ENCODE results near the gene CDC37L1.

The CDC37L1 gene

GRCh38 chr9:4691795-4692194 is 12.4 kb downstream of the CDC37L1 start:
- no peaks in the 10 kb centered on the region for H3K9me3 ChIP-seq (ENCODE audit: severe bottlenecking)
- peaks cover 24% of the 10 kb centered on the region for H3K36me3 ChIP-seq
- no peak for TF ChIP-seq CTCF (IDR thresholded peaks at IDR 0.05; ENCODE audit: low read depth, low read length)
- H3K27me3 ChIP-seq (ENCODE audit: insufficient read depth, low read depth, severe bottlenecking) = no peaks in the 10 kb centered on the region
- H3K27ac ChIP-seq = no peak overlapping the region
- no peak for DNase-seq
- H3K4me3 ChIP-seq (ENCODE audit: low read depth, low read length) = no peak overlapping the region

GRCh38 chr9:4700091-4700490 is 20.7 kb downstream of the CDC37L1 start:
- Histone ChIP-seq H3K27ac (no peak overlapping the region), H3K27me3 (ENCODE audit: insufficient read depth, low read depth, severe bottlenecking) (no peaks in the 10 kb centered on the region), H3K36me3 (peaks cover 31% of the 10 kb centered on the region), H3K9me3 (ENCODE audit: severe bottlenecking) (no peaks in the 10 kb centered on the region), H3K4me3 (ENCODE audit: low read depth, low read length) (no peak overlapping the region)
- no peak for TF ChIP-seq CTCF (IDR thresholded peaks at IDR 0.05; ENCODE audit: low read depth, low read length)
- DNase-seq = no peak

- H3K36me3 ChIP-seq = peaks cover 31% of the 10 kb centered on the region
- H3K27me3 ChIP-seq (ENCODE audit: insufficient read depth, low read depth, severe bottlenecking) = no peaks in the 10 kb centered on the region
- no peak for DNase-seq
- no peak overlapping the region for H3K27ac ChIP-seq
- TF ChIP-seq CTCF (IDR thresholded peaks at IDR 0.05; ENCODE audit: low read depth, low read length) = no peak
- H3K4me3 ChIP-seq (ENCODE audit: low read depth, low read length) = no peak overlapping the region
- H3K9me3 ChIP-seq (ENCODE audit: severe bottlenecking) = no peaks in the 10 kb centered on the region
Observed at GRCh38 chr9:4700932-4701331, 21.6 kb downstream of the CDC37L1 start.

- Histone ChIP-seq H3K9me3 (ENCODE audit: severe bottlenecking) (no peaks in the 10 kb centered on the region), H3K36me3 (peaks cover 31% of the 10 kb centered on the region), H3K27me3 (ENCODE audit: insufficient read depth, low read depth, severe bottlenecking) (no peaks in the 10 kb centered on the region), H3K27ac (no peak overlapping the region), H3K4me3 (ENCODE audit: low read depth, low read length) (no peak overlapping the region)
- no peak for TF ChIP-seq CTCF (IDR thresholded peaks at IDR 0.05; ENCODE audit: low read depth, low read length)
- DNase-seq = no peak
Observed at GRCh38 chr9:4701526-4701925, 22.2 kb downstream of the CDC37L1 start.

GRCh38 chr9:4704129-4704528 is 24.8 kb downstream of the CDC37L1 start:
- Histone ChIP-seq H3K36me3 (peaks cover 14% of the 10 kb centered on the region), H3K4me3 (ENCODE audit: low read depth, low read length) (no peak overlapping the region), H3K27ac (no peak overlapping the region), H3K27me3 (ENCODE audit: insufficient read depth, low read depth, severe bottlenecking) (no peaks in the 10 kb centered on the region), H3K9me3 (ENCODE audit: severe bottlenecking) (no peaks in the 10 kb centered on the region)
- no peak for DNase-seq
- TF ChIP-seq CTCF (IDR thresholded peaks at IDR 0.05; ENCODE audit: low read depth, low read length) = no peak

GRCh38 chr9:4706021-4706420 is 26.7 kb downstream of the CDC37L1 start:
- Histone ChIP-seq H3K27me3 (ENCODE audit: insufficient read depth, low read depth, severe bottlenecking) (no peaks in the 10 kb centered on the region), H3K4me3 (ENCODE audit: low read depth, low read length) (no peak overlapping the region), H3K27ac (no peak overlapping the region), H3K36me3 (peaks cover 14% of the 10 kb centered on the region), H3K9me3 (ENCODE audit: severe bottlenecking) (no peaks in the 10 kb centered on the region)
- no peak for DNase-seq
- TF ChIP-seq CTCF (IDR thresholded peaks at IDR 0.05; ENCODE audit: low read depth, low read length) = no peak
